SKM-1 treated with dmso at 0.1 percent for 144 hours (cell line): ENCODE measurements around the gene SGK2.
A peak's percentile ranks its signal among the peaks of the same experiment; 100 is the strongest.

Source experiments
- DNase-seq: peaks from one replicate; lab custom pipeline; 2025; ENCODE audit not compliant: unreplicated experiment; lab: John Stamatoyannopoulos, UW

The SGK2 gene

GRCh38 chr20:43558412-43559146 lies at the start of gene SGK2:
Gene SGK2, plus strand, starts transcription at chr20:43559027. Its CDS starts 7,469 bp downstream, at chr20:43566496.
- no peak for DNase-seq

DNA sequence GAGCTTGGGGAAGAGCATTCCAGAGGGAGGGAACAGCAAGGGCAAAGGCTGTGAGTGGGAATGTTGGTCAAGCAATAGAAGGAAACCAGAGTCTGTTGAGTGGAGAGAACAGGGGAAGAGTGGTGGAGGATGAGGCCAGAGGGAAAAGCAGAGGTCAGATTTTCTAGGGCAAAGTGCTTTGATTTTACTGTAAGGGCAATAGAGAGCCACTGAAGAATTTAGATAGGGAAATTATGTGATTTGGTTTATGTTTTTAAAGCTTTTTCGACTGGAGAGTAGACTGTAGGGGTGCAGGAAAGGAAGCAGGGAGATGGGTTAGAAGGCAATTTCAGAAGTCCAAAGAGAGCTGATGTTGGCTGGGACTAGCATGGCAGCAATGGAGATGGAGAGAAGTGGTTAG lies 46.9 kb upstream of the SGK2 start:
- no peak for DNase-seq

DNA sequence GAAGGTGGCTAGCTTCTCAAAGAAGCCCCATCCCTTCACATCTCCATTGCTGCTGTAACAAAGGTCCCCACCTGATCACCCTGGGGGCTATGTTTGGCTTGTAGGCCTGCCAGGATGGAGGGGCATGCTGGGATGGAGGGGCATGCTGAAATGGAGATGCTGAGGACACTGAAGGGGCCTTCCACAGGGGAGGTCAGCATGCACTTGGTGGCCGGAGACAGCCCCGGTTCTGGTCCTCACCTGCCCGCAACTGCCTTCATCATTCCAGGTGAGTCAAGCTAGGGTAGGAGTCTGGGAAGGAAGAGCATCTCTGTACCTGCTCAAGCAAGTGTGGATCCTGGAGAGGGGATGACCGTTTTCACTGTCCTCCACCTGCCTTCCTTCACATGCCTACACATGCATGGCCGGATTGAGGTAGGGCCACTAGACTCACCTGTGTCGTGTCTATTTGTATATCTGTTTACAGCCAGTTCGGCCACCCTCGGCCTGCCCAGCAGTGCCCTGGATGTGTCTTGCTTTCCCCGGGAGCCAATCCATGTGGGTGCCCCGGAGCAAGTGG lies 45.4 kb upstream of the SGK2 start:
- DNase-seq = no peak

GRCh38 chr20:43513931-43514647 lies 44.7 kb upstream of the SGK2 start:
- peak; percentile 98 for DNase-seq

GRCh38 chr20:43514648-43514999 lies 44.2 kb upstream of the SGK2 start:
- DNase-seq = no peak

- DNase-seq = no peak
These were observed 43.2 kb upstream of the SGK2 start for GRCh38 chr20:43515628-43516027.

DNA sequence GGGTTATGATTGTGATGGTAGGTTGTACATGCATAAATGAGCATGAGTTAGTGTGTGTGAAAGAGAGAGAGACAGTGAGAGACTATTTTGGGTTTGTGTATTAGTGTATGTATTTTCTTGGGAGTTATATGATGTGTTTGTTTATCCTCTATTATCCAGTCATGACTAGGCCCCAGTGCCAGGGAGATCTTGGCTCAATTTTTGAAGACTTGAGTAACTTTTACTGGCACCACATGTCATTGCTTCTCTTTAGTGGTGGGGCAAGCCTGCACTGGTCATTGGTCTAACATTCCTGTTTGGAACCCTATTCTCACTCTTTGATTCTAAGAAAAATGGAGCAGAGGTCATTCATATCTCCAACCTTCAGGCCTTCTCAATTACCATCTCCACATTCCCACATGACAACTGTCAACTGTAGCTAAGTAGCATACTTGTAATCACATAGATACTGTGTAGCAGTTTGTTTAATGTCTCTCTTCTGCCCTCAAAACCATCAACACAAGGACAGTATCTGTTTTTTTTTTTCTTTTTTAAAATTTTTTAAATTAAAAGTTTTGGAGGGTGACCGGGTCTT lies 42.5 kb upstream of the SGK2 start:
- DNase-seq = no peak

GRCh38 chr20:43520074-43520630 lies 38.7 kb upstream of the SGK2 start:
- DNase-seq = no peak

- DNase-seq = no peak
These were observed 33.8 kb upstream of the SGK2 start for GRCh38 chr20:43525021-43525420.

GRCh38 chr20:43528258-43528875 lies 30.5 kb upstream of the SGK2 start:
- no peak for DNase-seq

DNA sequence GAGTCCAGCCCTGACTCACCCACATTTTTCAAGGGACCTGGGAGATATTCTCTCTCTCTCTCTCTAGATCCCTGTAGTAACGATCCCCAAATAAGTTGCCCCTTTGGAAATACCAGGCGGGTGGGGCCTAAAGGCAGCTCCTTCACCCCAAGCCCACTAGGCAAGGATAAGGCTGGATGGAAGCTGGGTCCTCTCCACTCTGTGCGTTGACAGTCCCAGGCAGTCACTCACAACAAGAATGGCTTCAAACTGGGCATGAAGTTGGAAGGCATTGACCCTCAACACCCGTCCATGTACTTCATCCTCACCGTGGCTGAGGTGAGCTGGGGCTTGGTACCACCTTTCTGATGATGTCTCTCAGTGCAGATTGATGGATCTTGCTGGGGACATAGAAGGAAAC lies 29.8 kb upstream of the SGK2 start:
- DNase-seq = no peak

DNA sequence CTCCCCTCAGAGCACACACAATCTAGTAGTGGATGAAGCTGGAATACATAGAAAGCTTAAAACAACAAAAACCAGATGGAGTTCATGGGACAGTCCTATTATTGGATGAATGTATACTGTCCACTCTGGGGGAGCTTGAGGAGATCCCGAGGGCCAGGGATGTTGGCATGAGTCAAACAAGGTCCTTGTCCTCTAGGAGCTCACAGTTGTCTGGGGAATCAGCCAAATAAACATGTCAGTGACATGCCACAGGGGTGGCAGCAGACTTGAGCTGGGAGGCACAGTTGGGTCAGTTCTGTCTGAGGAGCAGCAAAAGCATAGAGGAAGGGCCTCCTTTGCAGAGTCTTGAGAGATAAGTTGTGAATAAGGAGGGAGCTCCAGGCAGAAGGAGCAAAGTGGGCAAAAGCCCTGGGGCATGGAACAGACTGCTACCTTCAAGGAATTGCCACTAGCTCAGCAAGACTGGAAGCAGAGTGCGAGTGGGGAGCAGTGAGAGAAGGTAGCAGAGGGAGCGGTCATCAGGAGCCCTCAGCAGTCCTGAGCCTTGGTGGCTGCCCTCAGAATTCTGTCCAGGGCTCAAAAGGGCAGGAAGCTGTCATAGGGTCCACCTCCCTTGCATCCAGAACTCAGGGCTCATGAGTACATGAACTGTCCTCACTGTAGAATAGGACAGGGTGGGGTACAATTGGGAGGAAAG lies 29.2 kb upstream of the SGK2 start:
- DNase-seq = no peak

DNA sequence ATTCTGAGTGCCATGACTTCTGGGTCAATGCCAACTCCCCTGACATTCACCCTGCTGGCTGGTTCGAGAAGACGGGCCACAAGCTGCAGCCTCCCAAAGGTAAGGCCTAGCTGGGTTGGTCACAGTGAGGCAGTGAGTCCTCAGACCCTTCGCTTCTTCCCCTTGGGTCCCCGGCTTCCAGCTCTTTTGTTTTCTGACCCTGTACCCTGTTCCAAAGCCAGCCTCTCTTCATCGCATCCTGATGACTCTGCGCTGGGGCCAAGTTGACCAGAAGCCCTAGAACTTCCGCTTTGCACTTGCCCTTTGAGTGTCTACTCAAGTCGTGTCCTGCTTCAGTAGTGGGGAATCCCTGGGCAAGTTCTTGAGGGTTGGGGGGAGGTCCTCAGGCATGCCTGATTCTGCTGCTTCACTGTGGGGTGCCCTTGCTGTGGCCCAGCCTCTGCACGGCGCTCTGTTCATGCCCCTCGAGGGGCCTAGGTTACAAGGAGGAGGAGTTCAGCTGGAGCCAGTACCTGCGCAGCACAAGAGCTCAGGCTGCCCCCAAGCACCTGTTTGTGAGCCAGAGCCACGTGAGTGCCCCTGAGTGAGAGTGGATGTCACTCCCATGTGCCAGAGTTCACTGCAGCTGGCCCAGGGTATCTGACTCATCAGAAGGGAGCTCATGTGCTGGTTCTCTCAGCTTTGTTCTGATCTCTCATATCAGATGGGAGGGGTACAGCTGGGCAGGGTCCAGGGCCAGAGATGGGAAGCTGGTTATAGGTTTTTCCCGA lies 28.3 kb upstream of the SGK2 start:
- no peak for DNase-seq

DNA sequence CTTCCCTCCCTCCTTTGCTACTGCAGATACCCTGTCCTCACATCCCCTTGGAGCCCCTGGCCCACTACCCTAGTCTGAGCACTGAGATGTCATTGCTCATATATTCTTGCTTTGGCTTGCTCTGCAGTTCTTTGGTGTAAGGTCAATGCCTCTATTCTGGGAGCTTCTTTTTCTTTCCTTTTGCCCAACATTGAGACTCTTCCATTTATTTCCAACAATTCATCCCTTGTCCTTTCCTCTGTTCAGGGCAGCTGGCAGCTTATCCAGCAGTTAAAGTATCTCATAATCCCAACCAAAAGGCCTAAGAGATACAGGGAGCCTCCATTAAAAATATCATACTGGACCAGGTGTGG lies 27.8 kb upstream of the SGK2 start:
- DNase-seq = no peak

DNA sequence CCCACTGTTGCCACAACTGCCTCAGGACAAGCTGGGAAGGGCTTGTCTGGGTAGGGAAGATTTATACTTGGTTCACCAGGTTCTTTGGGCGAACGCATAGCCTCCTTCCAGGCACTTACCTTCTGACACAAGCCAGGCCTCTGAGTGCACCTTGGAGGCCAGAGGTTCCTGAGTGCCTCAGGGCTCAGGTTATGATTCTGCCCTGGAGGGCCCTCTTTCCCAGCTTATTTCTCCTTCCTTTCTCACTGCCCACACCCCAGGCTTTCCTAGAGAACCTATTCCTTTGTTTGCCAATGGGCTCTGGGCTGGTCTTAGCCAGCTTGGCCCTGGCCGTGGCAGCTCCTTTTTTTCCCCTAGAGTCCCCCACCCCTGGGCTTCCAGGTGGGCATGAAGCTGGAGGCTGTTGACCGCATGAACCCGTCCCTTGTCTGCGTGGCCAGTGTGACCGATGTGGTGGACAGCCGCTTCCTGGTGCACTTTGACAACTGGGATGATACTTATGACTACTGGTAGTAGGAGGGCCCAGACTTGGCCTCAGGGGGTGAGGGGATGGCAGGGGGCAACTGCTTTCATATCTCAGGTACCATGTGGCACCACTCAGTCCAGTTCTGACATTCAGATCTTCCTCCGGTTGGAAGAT lies 26.3 kb upstream of the SGK2 start:
- DNase-seq = no peak

GRCh38 chr20:43533060-43533459 lies 25.8 kb upstream of the SGK2 start:
- no peak for DNase-seq

DNA sequence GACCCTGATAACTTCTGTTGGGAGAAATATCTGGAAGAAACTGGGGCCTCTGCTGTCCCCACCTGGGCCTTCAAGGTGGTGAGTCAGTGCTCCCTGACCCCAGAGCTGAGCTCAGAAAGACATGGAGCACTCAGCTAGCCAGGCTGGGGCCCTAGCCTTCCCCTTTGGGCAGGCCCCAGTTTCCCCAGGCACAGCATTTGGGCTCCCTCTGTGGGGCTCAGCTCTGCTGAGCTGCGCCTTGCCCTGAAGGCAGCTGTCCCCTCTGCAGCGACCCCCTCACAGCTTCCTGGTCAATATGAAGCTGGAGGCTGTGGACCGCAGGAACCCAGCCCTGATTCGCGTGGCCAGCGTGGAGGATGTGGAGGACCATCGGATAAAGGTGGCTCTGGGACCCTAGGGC lies 24.8 kb upstream of the SGK2 start:
- no peak for DNase-seq

GRCh38 chr20:43534791-43535350 lies 24.0 kb upstream of the SGK2 start:
- no peak for DNase-seq

DNA sequence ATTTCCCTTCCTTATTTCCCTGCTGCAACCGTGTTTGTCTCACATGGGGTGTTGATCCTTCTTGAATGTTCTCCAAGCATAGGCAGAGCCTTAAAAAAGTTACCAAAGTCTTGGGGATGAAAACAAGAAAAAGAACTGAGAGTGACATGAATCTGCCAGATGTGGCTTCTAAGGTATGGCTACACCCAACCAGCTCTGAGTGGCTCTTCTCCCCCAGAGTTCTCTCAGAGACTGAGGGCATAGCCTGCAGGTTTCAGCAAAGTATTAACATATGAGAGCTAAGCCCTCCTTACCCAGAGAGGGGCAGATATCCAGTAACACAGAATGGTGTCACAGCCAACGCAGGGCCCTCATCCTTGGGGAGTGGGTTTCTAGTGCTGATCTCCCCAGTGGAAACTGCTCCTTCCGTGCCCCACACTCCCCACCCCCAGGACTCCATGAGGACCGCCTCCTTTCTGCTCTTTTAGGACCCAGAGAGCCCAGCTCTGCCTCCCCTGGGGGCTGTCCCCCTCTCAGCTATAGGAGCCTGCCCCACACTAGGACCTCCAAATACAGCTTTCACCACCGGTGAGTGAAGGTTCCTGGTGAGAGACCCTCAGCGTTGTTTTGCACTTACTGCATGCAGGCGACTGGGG lies 23.3 kb upstream of the SGK2 start:
- no peak for DNase-seq
